PC-9 (cell line): ENCODE measurements around the gene NOS1AP. TPM values are rescaled to one million over a fixed set of nuclear protein-coding genes. Genes with fewer than 3 reads are reported as not detected.
A peak's percentile ranks its signal among the peaks of the same experiment; 100 is the strongest.

ENCODE experiments used
- BruUV-seq: library from RNA; stranded (reverse); fragments of 400-500 nt; replicated peaks from 2 replicates; lab custom pipeline; 2021; lab: Mats Ljungman, UMichigan
- CTCF ChIA-PET: fragments of 300-600 bp; sonication (Branson Sonifier 250); formaldehyde crosslinking; loops from one replicate; lab custom pipeline; 2022; ENCODE audit warnings: antibody characterized with exemption; lab: Charles Lee
- POLR2A ChIA-PET: fragments of 300-600 bp; sonication (Branson Sonifier 250); formaldehyde crosslinking; loops from one replicate; lab custom pipeline; 2022; ENCODE audit warnings: antibody characterized with exemption; ENCODE audit not compliant: unreplicated experiment; lab: Charles Lee
- DNase-seq, 2 experiments: peaks; one replicate each; pipeline versions ENCODE4 v3.0.0 to v3.0.0-alpha.2; 2015 to 2022; ENCODE audit warnings: mixed read lengths in 1 of 2
- H2AFZ ChIP-seq: fragments of 200-600 bp; sonication (generic); 2 replicates; pipeline ENCODE4 v1.8.1; 2017; ENCODE audit warnings: antibody characterized with exemption
- H3F3A ChIP-seq: fragments of 200-600 bp; sonication (generic); 2 replicates; pipeline ENCODE4 v1.8.1; 2017; ENCODE audit warnings: antibody characterized with exemption, mild to moderate bottlenecking, low read depth; ENCODE audit not compliant: insufficient read depth
- H3K27ac ChIP-seq: fragments of 200-600 bp; sonication (generic); 2 replicates; pipeline ENCODE4 v1.6.1; 2016; ENCODE audit warnings: mixed run types
- H3K27me3 ChIP-seq: fragments of 200-600 bp; sonication (generic); 2 replicates; pipeline ENCODE4 v1.6.1; 2016; ENCODE audit warnings: low read depth, mixed run types; ENCODE audit not compliant: insufficient read depth
- H3K36me3 ChIP-seq: fragments of 200-600 bp; sonication (generic); 2 replicates; pipeline ENCODE4 v1.6.1; 2016; ENCODE audit warnings: low read depth, mixed run types
- H3K4me1 ChIP-seq: fragments of 200-600 bp; sonication (generic); replicated peaks from 2 replicates; pipeline ENCODE4 v1.6.1; 2016; ENCODE audit warnings: mixed run types; ENCODE audit not compliant: insufficient read depth
- H3K4me2 ChIP-seq: fragments of 200-600 bp; sonication (generic); 2 replicates; pipeline ENCODE4 v1.6.1; 2017; ENCODE audit warnings: mixed run types
- H3K4me3 ChIP-seq: fragments of 200-600 bp; sonication (generic); 2 replicates; pipeline ENCODE4 v1.6.1; 2016; ENCODE audit warnings: mixed run types
- H3K79me2 ChIP-seq: fragments of 200-600 bp; sonication (generic); 2 replicates; pipeline ENCODE4 v1.6.1; 2017; ENCODE audit warnings: low read depth, mixed run types
- H3K9me2 ChIP-seq: fragments of 200-600 bp; sonication (generic); 2 replicates; pipeline ENCODE4 v1.8.1; 2017; ENCODE audit warnings: mild to moderate bottlenecking; ENCODE audit not compliant: insufficient read depth
- H3K9me3 ChIP-seq: fragments of 200-600 bp; sonication (generic); 2 replicates; pipeline ENCODE4 v1.8.1; 2016; ENCODE audit warnings: low read depth; ENCODE audit not compliant: insufficient read depth
- H4K20me1 ChIP-seq: fragments of 200-600 bp; sonication (generic); 2 replicates; pipeline ENCODE4 v1.8.1; 2017; ENCODE audit not compliant: insufficient read depth
- EZH2 ChIP-seq: fragments of 200-600 bp; sonication (generic); IDR thresholded peaks from 2 replicates; pipeline ENCODE4 v1.8.0; 2017; ENCODE audit warnings: antibody characterized with exemption, low read depth
- intact Hi-C: fragments of 100-400 bp; cut with micrococcal nuclease; formaldehyde crosslinking; loops from one replicate; pipeline ENCODE4 v1.10.0; 2022; ENCODE audit not compliant: unreplicated experiment
- total RNA-seq: library from RNA; stranded (reverse); gene quantifications from 2 replicates; pipeline ENCODE4 v1.2.3, GENCODE V29; 2021
- TF ChIP-seq, protein P1 (sequence below): fragments of 200-600 bp; sonication (generic); conservative IDR thresholded peaks from 2 replicates; pipeline ENCODE4 v1.6.1; 2017; ENCODE audit warnings: mixed run types, antibody characterized with exemption, mild to moderate bottlenecking, moderate library complexity

Gene NOS1AP
- total RNA-seq, 1 experiment from 2014 or later: 9.9 TPM

- BruUV-seq: no TSS peak
- H4K20me1 ChIP-seq: 0 out of 2 replicates have a peak, but pooled peaks cover 7% of the 10 kb centered on the region
These were observed 222.9 kb downstream of the NOS1AP start for GRCh38 chr1:162292422-162292849.

GRCh38 chr1:162293073-162293692 lies 223.7 kb downstream of the NOS1AP start:
- no peak overlapping the region for H2AFZ ChIP-seq
- DNase-seq: no peak
- BruUV-seq: no TSS peak
- H3K4me3 ChIP-seq: no peak overlapping the region
- peaks cover 14% of the 10 kb centered on the region; the same call in 1 of the 2 replicates for H3K79me2 ChIP-seq
- H3F3A ChIP-seq: peaks cover 16% of the 10 kb centered on the region; the same call in 1 of the 2 replicates
- no peaks in the 10 kb centered on the region for H3K27me3 ChIP-seq
- 0 out of 2 replicates have a peak, but pooled peaks cover 7% of the 10 kb centered on the region for H4K20me1 ChIP-seq
- intact Hi-C loops: no loop called here
- H3K4me1 ChIP-seq: peaks cover 21% of the 10 kb centered on the region
- H3K9me3 ChIP-seq: no peaks in the 10 kb centered on the region
- ChIA-PET CTCF (no interaction called here), POLR2A (no interaction called here)
- TF ChIP-seq, protein P1, sequence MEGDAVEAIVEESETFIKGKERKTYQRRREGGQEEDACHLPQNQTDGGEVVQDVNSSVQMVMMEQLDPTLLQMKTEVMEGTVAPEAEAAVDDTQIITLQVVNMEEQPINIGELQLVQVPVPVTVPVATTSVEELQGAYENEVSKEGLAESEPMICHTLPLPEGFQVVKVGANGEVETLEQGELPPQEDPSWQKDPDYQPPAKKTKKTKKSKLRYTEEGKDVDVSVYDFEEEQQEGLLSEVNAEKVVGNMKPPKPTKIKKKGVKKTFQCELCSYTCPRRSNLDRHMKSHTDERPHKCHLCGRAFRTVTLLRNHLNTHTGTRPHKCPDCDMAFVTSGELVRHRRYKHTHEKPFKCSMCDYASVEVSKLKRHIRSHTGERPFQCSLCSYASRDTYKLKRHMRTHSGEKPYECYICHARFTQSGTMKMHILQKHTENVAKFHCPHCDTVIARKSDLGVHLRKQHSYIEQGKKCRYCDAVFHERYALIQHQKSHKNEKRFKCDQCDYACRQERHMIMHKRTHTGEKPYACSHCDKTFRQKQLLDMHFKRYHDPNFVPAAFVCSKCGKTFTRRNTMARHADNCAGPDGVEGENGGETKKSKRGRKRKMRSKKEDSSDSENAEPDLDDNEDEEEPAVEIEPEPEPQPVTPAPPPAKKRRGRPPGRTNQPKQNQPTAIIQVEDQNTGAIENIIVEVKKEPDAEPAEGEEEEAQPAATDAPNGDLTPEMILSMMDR: no peak
- no peak for TF ChIP-seq EZH2
- no peak overlapping the region for H3K27ac ChIP-seq
- no peak overlapping the region for H3K4me2 ChIP-seq
- H3K36me3 ChIP-seq: peaks cover 6% of the 10 kb centered on the region; the same call in 1 of the 2 replicates
- no peaks in the 10 kb centered on the region for H3K9me2 ChIP-seq

More at GRCh38 chr1:162292422-162292849, 222.9 kb downstream of the NOS1AP start:
- DNase-seq: peak in 1 of 2 experiments; percentile 68
- ChIA-PET POLR2A (no interaction called here), CTCF (no interaction called here)
- Histone ChIP-seq H3F3A (peaks cover 16% of the 10 kb centered on the region; the same call in 1 of the 2 replicates), H3K79me2 (peaks cover 14% of the 10 kb centered on the region; the same call in 1 of the 2 replicates), H3K36me3 (peaks cover 6% of the 10 kb centered on the region; the same call in 1 of the 2 replicates), H3K27ac (peak overlapping the region; percentile 4; the same call in 1 of the 2 replicates), H3K4me2 (peak overlapping the region; percentile 37; the same call in 1 of the 2 replicates), H3K27me3 (no peaks in the 10 kb centered on the region), H2AFZ (no peak overlapping the region), H3K4me3 (no peak overlapping the region), H3K9me3 (no peaks in the 10 kb centered on the region), H3K9me2 (no peaks in the 10 kb centered on the region), H3K4me1 (peaks cover 21% of the 10 kb centered on the region)
- intact Hi-C loops: no loop called here
- TF ChIP-seq, protein P1: no peak
- TF ChIP-seq EZH2: no peak

GRCh38 chr1:162294015-162294414 lies 224.5 kb downstream of the NOS1AP start:
- Histone ChIP-seq H3K36me3 (peaks cover 6% of the 10 kb centered on the region; the same call in 1 of the 2 replicates), H3K9me3 (no peaks in the 10 kb centered on the region), H3F3A (peaks cover 16% of the 10 kb centered on the region; the same call in 1 of the 2 replicates), H4K20me1 (0 out of 2 replicates have a peak, but pooled peaks cover 7% of the 10 kb centered on the region), H3K4me3 (no peak overlapping the region), H3K27ac (no peak overlapping the region), H3K4me1 (peaks cover 21% of the 10 kb centered on the region), H3K4me2 (no peak overlapping the region), H3K9me2 (no peaks in the 10 kb centered on the region), H3K27me3 (no peaks in the 10 kb centered on the region), H3K79me2 (peaks cover 14% of the 10 kb centered on the region; the same call in 1 of the 2 replicates), H2AFZ (no peak overlapping the region)
- no peak for TF ChIP-seq EZH2
- TF ChIP-seq, protein P1: no peak
- no TSS peak for BruUV-seq
- intact Hi-C loops: no loop called here
- ChIA-PET POLR2A (no interaction called here), CTCF (no interaction called here)
- DNase-seq: no peak
